Stimulated activated naive CD4-positive, alpha-beta T cell (primary cell): Measurements from ENCODE around the gene PLA2G1B.

Source experiments
- DNase-seq, 6 experiments: peaks; one replicate each; lab custom pipeline; 2025; lab: John Stamatoyannopoulos, UW

PLA2G1B gene

GRCh38 chr12:120327593-120327992, at the start of gene PLA2G1B:
Gene PLA2G1B (minus strand): TSS chr12:120327779. CDS start chr12:120327753, 26 bp downstream.
- no peak for DNase-seq

DNA sequence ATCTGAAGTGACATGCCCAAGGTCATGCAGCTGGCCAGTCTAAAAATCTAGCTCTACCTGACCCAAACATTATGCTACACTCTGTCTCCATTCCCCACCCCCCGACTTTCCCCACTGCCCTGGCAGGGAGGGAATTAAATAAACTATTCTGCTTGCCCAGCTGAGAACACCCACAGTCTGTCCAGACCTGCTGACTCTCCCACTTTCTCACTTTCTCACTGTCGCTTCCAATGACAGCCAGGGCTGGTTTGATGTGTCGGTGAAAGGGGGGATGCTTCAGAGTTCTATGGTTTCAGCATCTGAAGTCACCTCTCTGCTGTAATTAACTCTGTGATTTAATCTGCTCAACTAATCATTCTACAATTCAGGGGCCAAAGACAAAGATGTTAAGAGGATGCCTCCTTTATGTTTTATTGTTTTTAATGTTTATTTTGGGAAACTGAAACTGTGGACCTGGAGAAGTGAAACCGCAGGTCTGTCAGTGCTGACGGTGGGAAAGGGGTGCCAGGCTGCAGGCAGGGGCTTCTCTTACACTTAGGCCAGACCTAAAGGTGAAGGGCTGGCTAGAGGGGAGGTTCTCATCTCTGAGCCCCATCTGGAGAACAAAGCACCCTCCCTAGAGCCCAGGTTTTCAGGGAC, 49.5 kb upstream of the PLA2G1B start:
- DNase-seq: no peak

DNA sequence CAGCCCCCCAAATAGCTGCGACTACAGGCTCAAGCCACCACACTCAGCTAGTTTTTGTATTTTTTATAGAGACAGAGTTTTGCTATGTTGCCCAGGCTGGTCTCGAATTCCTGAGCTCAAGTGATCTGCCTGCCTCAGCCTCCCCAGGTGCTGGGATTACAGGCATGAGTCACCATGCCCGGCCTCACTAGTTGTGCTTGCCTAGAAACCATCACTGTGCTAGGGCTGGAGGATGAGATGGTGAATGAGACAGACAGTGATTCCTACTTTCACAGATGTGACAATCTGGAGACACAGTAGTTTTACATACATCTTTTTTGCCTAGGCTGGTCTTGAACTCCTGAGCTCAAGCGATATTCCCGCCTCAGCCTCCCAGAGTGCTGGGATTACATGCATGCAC, 48.8 kb upstream of the PLA2G1B start:
- no peak for DNase-seq

- DNase-seq: no peak
Observed at GRCh38 chr12:120376009-120376408, 48.4 kb upstream of the PLA2G1B start.

- DNase-seq: no peak
Observed at GRCh38 chr12:120373683-120374082, 46.1 kb upstream of the PLA2G1B start.

- no peak for DNase-seq
Observed at GRCh38 chr12:120370343-120371243, 43.0 kb upstream of the PLA2G1B start.

- DNase-seq: no peak
Observed at GRCh38 chr12:120369603-120370342, 42.2 kb upstream of the PLA2G1B start.

DNA sequence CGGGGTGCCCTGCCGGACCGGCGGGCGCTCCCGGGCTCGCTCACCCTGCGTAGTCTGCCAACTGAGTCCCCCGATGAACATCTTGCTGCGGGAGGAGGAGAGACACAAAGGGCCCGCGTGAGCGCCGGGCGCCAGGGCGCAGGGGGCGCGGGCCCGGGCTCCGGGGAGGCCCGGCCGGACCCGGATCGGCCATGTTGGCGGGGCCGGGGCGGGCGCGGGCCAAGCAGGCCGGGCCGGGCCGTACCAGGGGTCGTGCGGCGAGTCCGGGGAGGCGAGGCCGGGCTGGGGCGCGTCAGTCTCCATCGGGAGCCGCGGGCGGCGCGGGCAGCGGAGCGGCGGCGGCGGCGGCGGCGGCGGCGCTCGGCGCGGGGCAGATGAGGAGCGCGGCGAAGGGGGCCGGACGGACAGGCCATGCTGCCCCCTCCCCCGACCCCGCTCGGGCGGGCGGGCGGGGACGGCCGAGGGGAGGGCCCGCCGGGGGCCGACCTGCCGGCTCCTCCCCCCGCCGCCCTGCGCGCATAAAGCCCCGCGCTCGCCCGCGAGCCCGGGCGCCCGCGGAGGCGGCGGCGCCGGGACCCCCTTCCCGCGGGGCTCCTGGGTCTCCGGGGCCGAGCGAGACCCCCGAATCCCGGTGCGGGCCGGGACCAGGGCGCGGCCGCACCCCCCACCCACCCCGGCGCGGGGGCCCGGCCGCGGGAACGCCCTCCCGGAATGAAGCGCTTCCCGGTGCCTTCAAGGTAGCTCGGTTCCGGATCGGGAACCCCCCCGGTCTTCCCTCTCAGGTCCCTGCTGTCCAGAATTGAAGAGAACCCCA, 41.4 kb upstream of the PLA2G1B start, which contains the start of gene MSI1:
TSS of gene MSI1 (minus strand) at position 376 of the 814 bp plus-strand sequence. CDS start at position 303, 73 bp downstream.
- no peak for DNase-seq

DNA sequence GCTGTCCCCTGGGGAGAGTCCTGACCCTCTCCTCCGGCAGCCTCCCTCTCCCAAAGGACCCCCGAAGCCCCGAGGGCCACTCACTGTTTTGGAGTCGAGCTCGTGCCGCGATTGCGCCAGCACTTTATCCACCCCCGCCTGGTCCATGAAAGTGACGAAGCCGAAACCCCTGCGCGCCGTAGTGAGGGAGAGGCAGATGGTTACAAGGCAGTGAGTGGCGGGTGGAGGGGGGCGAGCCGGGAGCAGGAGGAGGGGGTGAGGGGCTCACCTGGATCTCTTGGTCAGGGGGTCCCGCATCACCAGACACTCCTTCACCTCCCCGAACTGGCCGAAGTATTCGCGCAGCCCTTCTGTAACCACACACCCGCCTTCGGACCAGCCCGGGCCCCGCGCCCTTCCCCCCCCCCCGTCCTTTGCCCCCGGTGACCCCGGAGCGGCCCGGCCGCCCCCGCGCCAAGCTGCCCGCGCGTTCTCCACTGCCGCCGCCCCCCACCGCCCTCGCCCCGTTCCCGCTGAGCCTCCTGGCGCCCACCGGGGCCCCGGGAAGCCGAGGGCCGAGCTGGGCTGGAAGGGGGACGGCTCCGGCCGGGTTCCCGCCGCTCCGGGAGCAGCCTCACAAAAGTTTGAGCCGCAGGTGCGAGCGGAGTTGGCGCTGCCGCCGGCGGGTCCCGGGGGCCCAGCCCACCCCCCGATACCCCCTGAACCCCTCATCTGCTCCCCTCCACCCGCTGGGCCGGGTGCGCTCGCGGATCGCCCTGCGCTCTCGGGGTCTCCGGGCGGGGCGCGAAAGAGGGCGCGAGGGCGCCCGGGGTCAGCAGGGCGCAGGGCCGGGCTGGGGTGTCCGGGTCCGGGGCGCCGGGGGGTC, 40.6 kb upstream of the PLA2G1B start:
- no peak for DNase-seq

DNA sequence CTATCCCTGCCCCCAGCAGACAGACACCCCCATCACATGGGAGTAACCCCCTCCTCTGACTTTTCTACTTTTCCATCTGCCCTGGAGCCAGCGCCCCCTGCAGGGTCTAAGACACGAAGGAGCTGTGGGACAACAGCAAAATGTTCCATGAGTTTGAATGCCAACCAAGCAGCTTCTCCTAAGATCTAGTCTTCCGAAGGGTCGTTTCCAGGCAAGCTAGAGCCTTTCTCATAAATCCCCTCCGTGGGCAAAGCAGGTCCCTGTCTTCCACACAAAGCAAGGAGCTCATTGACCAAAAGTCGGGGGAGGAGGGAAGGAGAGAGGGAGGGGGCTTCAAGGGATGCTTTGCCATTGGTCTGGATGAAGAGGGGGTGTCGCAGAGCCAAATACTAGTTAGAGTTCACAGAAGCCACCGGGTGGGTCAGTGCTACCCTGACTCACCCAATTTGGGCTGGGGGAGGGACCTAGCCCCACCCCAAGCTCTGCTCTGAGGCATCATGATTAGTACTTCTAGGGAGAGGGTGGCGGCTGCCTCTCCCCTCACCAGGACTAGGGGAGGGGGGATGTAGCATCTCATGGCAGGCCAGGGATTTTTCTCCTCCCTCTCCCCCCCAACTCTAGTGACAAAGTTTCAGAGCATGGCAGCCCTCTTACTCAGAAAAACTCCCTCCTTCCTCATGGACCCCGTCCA, 39.8 kb upstream of the PLA2G1B start:
- DNase-seq: no peak

- no peak for DNase-seq
Observed at GRCh38 chr12:120366845-120367232, 39.3 kb upstream of the PLA2G1B start.

GRCh38 chr12:120366341-120366705, 38.7 kb upstream of the PLA2G1B start:
- DNase-seq: no peak

DNA sequence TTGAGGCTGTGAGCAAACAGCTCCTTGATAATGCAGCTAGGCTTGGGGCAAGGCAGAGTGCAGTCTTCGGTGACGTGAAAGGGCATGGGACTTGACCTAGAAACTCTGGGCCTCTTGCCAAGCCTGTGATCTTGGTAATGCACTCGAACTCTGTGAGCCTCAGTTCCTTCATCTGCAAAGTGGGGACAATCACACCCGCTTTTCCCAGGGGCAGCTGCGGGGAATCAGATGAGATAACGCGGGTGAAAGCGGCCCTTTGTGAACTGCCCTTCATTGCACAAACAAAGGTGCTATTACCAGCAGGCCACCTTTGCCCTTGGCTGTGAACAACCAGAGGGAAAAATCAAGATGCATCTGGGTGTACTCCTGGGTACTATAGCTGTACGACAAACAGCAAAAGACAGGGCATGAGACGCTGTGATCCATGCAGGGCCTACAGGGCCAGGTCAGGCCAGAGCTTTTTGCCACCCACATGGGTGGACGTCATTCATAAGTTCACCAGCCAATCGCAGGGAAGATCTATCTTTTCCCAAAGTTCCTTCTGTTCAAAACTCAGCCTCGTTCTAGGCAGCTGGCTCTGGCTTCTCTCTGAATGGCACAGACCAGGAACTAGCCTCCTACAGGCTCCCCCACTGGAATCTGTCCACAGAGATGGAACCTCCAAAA, 38.2 kb upstream of the PLA2G1B start:
- no peak for DNase-seq

- no peak for DNase-seq
Observed at GRCh38 chr12:120364487-120364886, 36.9 kb upstream of the PLA2G1B start.

GRCh38 chr12:120363274-120363855, 35.8 kb upstream of the PLA2G1B start:
- no peak for DNase-seq

DNA sequence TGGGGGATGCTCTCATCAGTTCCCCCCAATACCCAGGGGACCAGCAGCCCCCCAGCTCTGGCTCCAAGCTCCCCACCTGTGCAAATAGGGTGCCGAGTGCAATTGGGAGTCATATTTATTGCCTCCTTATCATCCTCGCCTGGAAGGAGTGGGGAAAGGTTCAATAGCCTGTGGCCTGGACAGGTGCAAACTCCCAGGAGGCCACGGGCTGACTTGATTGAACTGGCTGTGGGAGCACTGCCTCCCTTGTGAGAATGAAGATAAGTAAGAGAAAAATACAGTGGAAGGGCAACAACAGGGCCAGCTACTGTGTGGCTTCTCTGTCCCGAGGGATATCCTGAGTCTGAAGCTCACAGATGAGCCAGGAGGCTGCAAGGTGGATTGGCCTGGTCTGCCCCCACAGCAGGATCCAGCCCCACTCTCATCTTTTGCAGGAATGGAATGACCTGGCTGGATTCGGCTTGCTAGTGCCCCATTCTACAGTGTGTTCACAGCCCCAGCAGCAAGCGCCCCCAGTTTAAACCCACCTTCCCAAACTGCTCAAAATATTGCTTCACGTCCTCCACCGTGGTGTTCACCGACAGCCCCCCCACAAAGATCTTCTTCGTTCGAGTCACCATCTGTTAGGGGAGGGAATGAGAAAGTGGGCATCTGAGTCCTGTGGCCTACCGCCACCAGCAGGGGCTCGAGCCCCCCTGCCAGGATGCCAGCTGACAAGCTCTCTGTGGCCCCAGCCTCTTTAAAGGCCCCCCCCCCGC, 35.1 kb upstream of the PLA2G1B start:
- no peak for DNase-seq

- DNase-seq: no peak
Observed at GRCh38 chr12:120361506-120362208, 34.1 kb upstream of the PLA2G1B start.

GRCh38 chr12:120359128-120359527, 31.5 kb upstream of the PLA2G1B start:
- DNase-seq: no peak
